Fibroblast of lung (primary cell): Measurements from ENCODE around the gene CDKN3.

ENCODE experiments used
- CTCF ChIP-seq, 2 donors: IDR thresholded peaks in 1 of 2; conservative IDR thresholded peaks in 1 of 2; 1 replicate in 1 of 2; 2 replicates in 1 of 2; pipeline ENCODE4 v1.5.1; 2011 to 2012; ENCODE audit warnings: low read length in 2 of 2, control low read depth in 1 of 2, inconsistent platforms in 1 of 2, low read depth in 1 of 2, mild to moderate bottlenecking in 1 of 2
- EZH2 ChIP-seq: IDR thresholded peaks from 2 replicates; pipeline ENCODE4 v1.5.1; 2012; ENCODE audit warnings: low read length, control low read depth, mild to moderate bottlenecking; ENCODE audit errors: missing control alignments

- TF ChIP-seq CTCF (conservative IDR thresholded peaks at IDR 0.05 in 1 of 2, IDR thresholded peaks at IDR 0.05 in 1 of 2; ENCODE audit: low read depth in 1 of 2, low read length in 2 of 2), result no peak
- no peak for TF ChIP-seq EZH2
Observed at GRCh38 chr14:54392131-54392859, 4.5 kb upstream of the CDKN3 start.
